GM12801 (cell line): ENCODE data around the gene TGFBRAP1.

ENCODE experiments used
- CTCF ChIP-seq: IDR thresholded peaks from one replicate; pipeline ENCODE4 v1.5.1; 2011; ENCODE audit warnings: control low read depth; ENCODE audit not compliant: insufficient read length; ENCODE audit errors: extremely low read depth

TGFBRAP1 gene

GRCh38 chr2:105249891-105250290 is 79.6 kb downstream of the TGFBRAP1 start:
- no peak for TF ChIP-seq CTCF

- no peak for TF ChIP-seq CTCF
These were observed 80.4 kb downstream of the TGFBRAP1 start for GRCh38 chr2:105249181-105249580.

GRCh38 chr2:105248316-105249070 is 81.0 kb downstream of the TGFBRAP1 start:
- no peak for TF ChIP-seq CTCF

GRCh38 chr2:105244451-105244850 is 85.1 kb downstream of the TGFBRAP1 start:
- TF ChIP-seq CTCF = no peak

GRCh38 chr2:105243961-105244360 is 85.6 kb downstream of the TGFBRAP1 start:
- no peak for TF ChIP-seq CTCF

GRCh38 chr2:105242286-105242993 is 87.1 kb downstream of the TGFBRAP1 start:
- no peak for TF ChIP-seq CTCF

GRCh38 chr2:105241443-105241842 is 88.1 kb downstream of the TGFBRAP1 start, which contains the start of gene GPR45:
Gene GPR45, plus strand, starts transcription at chr2:105241743. Its CDS starts 116 bp downstream, at chr2:105241859.
- no peak for TF ChIP-seq CTCF
